ENCODE measurements around the gene UIMC1.

The UIMC1 gene

DNA sequence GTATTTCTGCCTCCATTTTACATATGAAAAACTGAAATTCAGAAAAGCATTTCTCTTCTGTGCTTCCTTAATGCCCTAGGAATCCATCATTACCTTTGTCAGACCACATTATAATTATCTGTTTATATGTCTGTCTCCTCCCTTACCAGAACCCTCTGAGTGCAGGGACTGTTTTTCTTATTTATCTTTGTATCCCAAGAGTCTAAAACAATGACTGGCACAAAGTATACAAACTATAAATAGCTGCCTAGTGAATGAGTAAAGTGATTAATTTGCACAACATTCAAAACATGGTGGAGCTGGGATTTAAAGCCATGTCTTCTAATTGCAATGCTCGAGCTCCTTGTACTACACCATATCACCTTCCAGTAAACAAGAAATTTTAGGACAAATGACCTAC, 58.1 kb downstream of the UIMC1 start:
- no peak for FAIRE-seq

DNA sequence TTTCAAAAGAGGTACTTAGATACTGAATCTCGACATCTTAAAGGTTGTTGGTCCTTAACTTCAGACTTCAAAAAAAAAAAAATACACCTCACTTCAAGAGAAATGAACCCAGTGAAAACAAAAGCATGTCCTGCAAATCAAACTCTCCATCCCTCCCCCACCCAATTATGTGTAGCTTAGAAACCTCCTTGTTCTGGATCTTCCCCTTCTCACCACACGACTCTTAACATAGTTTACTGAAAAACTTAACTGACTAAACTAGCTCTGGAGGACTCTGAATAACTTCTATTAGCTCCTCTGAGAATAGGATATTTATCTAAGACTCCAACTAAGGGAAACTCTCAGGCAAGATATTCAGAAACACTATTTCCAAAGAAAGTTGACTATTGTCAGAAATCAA, 58.7 kb downstream of the UIMC1 start:
- no peak for FAIRE-seq

DNA sequence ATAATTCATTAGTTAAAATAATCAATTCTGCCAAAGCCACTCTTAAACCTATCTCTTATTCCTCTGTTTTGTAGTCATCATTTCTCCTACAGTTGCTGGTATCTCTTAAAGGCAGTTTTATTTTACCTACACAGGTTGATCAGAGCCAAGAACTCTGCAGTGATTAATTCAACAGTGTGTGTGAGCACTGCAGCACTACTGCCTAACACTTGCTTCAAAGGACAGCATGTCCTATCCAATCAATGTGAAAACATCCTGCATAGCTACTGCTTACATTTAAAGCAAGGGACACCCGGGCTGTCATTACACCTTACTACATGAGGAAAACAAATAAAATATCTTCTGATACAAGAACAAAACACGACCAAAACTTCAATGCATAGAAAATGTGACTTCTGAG, 62.3 kb downstream of the UIMC1 start:
- FAIRE-seq = no peak

DNA sequence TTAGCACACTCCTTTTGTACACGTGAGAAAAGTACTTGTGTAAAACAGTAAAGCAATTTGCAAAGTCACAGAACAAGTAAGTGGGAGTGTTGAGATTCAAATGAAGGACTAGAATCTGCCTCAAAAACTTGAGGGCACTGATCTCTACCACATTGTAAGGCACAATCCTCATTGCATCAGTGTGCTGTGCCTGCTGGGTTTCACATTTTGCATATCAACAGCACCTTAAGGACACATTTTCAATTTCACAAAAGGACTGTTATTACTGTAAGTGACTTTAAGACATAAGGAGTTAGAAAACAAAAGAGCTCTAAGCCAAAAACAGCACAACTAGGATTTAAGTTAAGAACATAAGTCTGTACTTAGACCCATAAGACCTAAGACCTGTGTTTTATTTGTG, 62.8 kb downstream of the UIMC1 start:
- FAIRE-seq = no peak

DNA sequence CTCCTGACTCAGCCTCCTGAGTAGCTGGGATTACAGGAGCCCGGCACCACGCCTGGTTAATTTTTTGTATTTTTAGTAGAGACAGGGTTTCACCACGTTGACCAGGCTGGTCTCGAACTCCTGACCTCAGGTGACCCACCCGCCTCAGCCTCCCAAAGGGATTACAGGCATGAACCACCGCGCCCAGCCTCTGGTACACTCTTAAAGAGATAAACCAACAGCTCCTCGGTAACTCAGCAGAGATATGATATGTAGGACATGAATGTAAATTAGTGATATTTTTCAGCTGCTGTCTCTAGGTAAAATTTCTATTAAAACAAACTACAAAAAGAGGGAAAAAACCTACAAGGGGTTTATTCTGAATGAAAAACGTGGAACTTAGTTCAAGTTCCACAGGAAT, 64.6 kb downstream of the UIMC1 start:
- FAIRE-seq = no peak

DNA sequence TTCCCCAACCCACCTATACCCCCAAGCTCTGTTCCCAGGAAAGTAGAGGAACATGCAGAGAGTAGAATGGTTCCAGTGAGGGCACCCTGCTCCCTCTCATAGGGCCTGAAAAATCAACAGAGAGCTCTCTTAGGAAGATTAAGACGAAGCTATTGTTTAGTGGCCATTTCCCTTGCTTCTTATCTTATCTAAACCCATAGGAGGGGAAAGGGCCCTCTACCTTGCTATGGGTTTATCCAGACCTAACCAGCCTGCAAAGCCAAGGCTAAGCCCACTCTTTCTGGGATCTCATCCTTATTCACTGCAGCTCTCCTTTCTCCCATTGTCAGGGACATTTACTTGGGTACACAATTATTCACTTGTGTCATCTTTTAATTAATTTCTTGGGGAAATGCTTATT, 68.1 kb downstream of the UIMC1 start:
- FAIRE-seq = no peak

DNA sequence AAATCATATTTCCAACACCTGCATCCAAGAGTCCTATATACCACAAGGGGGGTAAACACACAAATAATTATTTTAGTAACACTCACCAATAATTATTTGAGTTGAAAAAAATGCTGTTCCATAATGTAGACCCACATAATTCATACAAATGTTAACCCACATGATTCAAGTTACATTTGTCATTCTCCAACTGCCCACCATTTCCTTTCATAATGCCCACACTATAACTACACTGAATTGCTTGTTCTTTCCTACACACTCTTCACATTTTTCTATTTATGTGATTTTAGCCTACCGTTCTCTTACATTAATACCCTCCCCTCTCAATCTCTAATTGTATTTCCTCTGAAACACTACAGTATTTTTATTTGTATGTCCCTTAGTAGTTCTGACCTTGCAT, 71.6 kb downstream of the UIMC1 start:
- no peak for FAIRE-seq

DNA sequence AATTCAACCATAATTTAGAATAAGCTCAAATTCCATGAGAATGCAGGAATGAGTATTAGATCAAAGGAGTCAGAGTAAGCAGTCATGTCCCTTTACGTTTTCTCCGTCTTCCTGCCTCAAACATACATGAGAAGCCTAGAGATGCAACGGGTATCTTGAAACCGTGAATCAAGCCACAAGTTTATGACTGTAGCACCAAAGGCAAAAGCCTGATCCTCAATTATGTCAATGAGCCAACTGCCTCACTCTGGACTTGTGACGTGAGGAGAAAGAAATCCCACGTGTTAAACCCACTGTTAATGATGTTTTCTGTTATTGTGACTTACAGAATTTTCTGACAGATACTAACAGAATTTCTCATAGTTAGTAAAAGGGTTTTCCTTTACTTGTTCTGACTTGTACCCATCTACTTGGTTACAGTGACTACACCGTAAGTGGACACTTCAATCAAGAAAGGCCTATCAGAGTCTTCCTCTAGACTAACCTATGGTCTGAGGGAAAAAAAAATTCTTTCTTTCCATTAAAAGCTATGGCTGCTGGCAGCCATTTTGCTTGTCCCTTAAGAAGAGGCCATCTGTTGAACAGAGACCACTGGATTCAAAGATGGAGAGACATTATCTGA, 72.2 kb downstream of the UIMC1 start:
- FAIRE-seq = no peak

DNA sequence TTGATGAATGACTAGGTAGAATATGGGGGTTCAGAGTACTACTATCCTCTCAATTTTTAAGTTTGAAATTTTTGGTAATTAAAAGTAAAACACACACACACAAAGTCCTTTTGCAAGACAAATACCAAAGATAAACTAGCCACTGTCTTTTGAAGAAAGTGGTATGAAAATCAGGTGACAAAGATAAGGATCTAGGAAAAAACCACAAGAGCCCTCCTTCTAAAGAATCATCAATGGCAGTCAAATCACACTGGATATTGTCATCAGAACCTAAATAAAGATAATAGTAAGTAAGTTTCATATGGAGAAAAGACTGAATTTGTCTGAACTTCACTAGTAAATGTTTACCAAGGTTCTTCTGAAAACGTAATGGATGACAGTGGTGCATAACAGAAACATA, 76.9 kb downstream of the UIMC1 start:
- FAIRE-seq = no peak

DNA sequence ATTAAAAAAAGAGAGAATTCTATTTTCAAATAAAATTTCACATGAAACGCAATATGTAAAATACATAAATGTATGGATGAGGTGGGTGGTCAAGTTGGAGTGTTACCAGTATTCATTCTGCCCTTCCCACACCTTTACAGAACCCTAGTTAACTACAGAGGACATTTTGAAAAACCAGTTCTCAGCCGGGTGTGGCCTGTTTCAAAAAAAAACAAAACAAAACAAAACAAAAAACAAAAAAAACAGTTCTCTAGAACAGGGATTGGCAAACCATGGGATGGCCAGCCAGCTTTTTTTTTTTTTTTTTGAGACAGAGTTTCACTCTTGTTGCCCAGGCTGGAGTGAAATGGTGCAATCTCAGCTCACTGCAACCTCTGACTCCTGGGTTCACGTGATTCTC, 79.0 kb downstream of the UIMC1 start:
- FAIRE-seq = no peak

DNA sequence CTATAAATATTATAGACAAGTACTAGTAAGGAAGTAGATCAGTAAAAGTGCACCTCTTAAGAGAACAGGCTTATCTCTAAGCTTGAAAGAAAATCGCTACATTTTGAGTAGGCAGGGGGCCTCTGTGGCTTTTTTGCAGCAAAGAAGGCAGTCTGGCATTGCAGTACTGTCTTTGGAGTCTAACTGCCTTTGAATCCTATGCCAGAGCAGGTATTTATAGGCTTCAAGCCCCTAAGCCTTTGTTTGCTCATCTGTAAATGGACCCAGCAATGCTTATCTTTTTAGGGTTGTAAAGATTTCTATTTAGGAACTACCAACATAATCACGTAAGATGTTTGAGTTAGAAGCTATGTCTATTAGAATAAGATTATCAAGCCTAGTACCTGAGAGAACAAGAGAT, 83.8 kb downstream of the UIMC1 start:
- FAIRE-seq = no peak

DNA sequence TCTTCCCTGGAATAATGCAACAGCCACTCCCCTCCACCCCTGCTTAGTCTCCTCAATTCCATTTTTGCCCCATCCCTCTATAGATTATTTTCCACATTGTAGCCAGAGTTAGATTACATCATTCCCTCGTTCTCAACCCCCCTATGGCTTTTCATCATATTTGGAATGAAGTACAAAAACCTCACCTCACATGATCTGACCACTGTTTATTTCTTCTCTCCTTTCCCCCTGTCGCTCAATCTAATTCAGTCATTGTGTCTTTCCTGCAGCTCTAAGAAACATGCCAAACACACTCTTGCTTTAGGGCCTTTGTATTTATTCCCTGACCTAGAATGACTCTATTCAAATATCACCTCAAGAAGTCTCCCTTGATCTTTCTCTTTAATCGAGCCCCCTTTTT, 84.9 kb downstream of the UIMC1 start:
- FAIRE-seq = no peak

DNA sequence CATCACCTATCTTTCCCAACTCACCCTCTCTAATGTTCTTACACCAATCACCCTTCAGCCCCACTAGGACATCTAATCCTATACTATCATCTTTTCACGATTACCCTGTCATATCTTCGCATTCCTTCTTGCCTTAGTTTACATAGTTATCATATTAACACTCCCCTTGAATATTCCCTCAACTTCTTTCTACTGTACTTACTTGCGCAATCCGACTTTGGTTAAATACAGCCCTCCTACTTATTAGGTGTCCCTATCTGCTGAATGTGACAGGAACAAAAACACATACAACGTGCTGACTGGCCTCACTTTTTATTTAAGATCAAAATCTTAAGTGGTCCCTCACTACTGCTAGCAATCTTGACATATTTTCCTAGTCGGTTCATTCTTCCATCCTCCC, 88.0 kb downstream of the UIMC1 start:
- no peak for FAIRE-seq

DNA sequence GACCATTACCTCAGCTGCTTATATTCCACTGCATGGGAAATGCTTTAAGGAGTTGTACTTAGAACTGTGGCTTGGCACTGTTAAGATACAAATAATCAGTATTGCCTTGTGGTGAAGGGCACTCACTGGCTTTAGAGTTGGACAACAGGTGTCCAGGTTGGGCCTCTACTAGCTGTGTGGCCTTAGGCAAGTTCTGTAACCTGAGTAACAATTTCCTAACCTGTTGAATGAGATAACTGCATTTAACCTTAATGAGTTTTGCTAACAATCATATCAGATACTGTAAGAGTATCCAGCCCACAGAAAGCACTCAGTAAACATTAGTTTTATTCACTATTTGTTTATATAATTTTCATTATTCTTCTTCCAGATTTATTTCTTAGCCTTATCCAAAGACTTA, 90.2 kb downstream of the UIMC1 start:
- no peak for FAIRE-seq

DNA sequence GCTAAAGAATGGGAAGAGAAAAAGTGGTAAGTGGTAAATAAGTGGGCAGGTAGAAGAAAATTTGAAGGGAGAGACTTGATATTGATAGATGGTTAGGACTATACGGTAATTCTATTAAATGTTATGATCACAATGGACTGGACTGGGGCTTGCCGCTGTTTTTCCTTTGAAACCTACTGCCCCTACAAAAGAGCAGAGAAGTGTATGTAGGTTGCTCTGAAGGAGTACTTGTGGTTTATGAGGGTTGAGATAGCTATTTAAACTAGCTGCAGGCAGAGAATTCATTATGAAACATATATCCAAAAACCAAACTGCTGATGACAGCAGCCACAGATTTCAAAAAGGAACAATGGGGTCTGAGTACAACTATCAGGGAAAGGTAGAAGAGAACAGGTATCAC, 90.7 kb downstream of the UIMC1 start:
- no peak for FAIRE-seq

DNA sequence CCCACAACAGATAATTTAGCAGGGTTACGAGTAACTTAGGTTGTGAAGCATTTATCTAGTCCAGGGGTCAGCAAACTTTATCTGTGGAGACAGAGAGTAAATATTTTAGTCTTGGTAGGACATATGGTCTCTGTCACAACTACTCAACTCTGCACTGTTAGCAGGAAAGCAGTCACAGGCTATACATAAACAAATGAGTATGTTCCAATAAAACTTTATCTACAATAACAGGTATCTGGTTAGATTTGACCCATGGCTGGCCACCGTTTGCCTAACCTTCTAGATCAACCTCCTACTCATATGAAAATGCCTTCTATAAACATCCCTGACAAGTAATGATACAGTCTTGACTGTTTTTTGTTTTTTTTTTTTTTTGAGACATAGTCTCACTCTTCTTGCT, 94.5 kb downstream of the UIMC1 start:
- no peak for FAIRE-seq

DNA sequence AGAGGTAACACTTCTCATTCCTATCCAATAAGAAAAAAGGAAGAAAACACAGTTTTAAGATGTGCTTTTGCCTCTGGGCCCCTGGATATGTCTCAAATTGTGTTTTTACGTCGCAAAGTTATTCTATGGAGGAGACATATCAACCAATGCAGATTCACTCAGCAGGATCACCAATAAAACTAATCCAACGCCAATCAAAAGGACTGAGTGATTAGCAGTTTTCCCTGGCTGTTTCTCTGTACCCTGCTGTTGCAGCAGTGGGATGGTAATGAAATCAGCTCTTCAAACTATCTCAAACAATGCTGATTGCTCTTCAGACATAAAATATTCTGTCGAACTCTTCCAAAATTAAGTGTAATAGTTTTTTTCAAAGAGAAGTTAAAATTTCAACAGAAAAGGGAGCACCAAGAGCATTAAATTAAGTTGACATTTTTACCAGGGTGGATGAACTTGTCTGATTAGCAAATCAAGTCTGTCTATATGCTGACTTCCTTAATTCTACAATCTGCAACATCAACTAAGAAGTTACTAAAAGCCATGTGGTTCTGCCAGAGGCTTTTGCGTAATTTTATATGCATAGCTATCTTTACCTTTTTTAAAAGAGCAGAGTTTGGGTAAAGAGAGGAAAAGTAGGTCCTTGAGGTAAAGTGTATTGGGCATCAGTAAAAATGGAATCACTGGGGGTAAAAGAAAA, 97.8 kb downstream of the UIMC1 start:
- FAIRE-seq = no peak

DNA sequence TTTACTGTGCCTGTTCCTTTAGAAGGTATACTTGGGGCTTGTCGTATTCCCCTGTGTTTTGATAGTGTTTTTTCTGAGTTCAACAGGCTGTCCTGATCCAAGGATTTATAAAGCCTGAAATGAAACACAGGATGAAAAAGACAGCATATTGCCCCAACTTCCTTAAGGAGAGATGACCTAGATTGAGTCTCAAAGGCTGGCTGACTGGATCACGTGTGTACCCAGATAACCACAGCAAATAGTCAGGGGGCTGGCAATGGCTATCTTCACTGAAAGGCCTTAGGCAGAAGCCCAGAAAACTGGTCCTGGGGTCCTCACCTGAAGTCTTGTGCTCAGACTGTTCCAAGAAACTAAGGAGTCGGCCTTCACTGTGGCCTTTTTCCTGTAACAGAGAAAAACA, 99.8 kb downstream of the UIMC1 start:
- no peak for FAIRE-seq

DNA sequence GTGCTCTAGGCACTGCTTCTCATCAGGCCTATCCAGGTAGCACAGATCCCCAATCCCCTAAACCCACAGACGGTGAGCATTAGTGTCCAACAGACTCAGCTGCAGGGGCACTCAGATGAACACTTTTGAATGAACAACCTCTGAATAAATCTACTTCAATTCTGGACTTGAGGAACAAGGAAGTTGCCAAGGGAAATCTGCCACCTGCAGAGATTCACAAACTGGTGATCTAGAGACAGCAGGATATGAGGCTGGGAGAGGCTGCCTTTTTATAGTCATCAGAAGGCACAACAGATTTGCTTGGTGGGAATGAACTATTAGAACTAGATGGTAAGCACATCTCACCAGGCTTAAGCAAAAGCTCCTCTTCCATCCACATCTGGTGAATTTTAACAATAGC, 100.5 kb downstream of the UIMC1 start:
- FAIRE-seq = no peak

DNA sequence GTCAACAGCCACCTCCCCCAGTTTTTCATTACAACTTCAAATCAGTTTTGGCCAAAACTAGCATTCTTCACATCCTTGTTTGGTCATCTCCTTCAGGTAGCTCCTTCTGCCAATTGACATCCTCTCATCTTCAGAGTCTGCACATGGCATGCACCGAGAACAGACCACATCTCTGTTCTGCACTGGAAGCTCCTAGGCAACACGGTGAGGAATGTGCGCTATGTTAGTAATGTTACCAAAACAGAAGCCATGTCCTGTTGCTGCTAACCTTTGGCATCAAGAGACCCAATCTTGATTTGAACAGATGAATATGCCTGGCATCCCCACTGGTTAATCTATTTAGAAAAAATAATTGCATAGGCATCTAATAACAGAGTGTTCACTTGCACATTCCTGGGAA, 102.3 kb downstream of the UIMC1 start:
- FAIRE-seq = no peak

DNA sequence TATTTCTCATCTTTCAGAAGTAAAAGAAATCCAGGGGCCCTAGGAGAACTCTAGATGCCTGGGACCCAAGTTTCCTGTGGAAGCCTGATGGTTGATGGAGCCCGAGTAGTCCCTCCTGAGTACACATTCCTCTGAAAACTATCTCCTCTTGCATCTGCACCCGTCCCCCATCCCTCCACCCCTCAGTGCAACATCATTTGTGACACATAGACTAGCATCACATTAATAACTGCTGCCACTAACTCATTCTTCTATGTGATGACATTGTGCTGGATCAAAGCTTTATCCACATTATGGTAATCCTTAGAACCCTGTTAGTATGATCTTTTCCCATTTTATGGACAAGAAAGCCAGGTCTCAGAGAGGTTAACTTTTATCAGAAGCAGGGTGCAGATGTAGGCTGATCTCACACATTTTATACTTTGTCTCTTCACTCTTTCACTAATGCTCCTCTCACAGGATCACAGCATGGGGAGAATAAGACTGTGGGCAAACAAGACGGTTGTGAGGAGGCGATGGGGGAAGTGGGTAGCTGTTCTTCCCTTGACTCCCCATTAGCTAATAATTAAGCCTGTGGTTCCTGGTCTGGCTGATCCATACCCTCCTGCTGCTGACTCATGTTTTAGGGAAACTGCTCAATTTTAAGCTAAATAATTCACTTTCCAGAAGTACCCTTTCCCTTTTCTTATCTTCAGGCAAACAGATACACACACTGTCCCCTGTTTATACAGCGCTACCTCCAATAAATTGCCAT, 103.5 kb downstream of the UIMC1 start:
- no peak for FAIRE-seq

DNA sequence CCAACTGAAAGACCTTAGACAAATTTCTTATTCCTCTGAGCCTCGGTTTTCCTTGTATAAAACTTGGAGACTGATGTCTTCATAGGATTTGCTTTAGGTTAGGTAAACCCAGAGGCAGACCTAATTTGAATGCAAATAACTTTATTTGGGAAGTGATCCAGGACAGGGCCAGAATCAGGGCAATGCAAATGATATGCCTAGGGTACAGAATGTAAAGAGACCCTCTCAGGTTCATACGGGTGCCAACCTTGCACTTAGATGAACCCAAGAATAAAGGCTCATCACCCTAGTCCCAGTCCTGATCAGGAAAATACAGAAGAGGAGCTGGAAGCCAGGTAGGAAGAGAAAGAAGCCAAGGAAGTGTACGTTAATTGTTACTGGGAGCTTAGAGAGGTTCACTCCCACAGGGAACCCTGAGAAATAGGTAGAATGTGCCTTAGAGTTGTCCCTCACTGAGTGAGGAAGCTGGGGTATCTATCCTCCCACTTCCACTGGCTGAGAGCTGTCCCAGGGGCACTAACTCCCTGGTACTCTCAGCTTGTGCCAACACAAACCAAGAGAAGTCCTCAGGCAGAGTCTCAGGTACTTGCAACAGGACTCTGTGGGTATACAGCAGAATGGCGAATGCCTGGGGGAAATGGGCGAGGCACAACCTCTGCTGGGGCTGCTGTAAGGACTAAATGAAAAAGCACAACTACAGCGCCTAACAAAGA, 104.3 kb downstream of the UIMC1 start:
- FAIRE-seq = no peak

DNA sequence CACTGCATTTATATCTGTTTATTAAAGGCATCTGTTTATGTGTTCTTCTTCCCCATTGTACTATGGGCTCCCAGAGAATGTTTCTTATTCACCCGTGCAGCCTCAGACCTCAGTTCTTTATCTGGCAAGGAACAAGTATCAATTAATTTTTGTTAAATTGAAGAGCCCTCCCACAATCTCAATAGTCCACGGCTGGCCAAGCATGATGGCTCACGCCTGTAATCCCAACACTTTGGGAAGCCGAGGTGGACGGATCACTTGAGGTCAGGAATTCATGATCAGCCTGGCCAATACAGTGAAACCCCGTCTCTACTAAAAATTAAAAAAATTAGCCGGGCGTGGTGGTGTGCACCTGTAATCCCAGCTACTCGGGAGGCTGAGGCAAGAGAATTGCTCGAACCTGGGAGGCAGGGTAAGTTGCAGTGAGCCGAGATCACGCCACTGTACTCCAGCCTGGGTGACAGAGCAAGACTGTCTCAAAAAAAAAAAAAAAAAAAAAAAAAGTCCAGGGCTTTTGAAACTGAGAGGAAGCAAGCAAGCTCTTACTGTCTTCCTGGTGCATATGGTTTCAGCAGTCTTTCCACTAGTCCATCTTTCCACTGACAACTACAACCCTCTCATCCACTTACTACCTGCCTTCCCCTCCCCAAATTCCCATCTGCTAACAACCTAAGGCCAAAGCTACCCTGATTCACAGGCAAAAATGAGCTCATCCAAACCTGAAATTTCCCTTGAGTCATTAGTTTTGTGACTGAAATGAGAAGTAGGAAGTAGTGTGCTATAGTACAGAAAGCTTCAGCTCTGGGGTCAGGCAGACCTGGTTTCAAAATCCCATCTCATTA, 105.1 kb downstream of the UIMC1 start:
- no peak for FAIRE-seq

All from colon (tissue), 2 donors.